Left cardiac atrium (tissue), 4 donors: Measurements from ENCODE around the gene NUMBL. TPM values are rescaled to one million over a fixed set of nuclear protein-coding genes. Genes with fewer than 3 reads are reported as not detected.

ENCODE experiments used
- ATAC-seq, 2 donors: fragments of 200-7000 bp; cut with Tn5 transposase; one replicate each; pipeline ENCODE4 v1.9.1; 2020; ENCODE audit warnings: mild to moderate bottlenecking in 2 of 2, moderate library complexity in 2 of 2
- DNase-seq: peaks from one replicate; pipeline ENCODE4 v3.0.0-alpha.2; 2020
- intact Hi-C, 2 donors: fragments of 100-400 bp; cut with DNase I; formaldehyde crosslinking; loops; one replicate each; pipeline versions ENCODE4 v1.14.1 to v1.15.1; 2022 to 2023
- total RNA-seq, 2 donors: library from RNA; stranded (reverse); fragmentation: NEBNext Ultra II Directional; extraction: Animal tissue kit (Norgen Biotek cat#: 25700); gene quantifications; one replicate each; pipeline ENCODE4 v1.2.1, GENCODE V29; 2021
- donor health status: DM: no; HTN: yes; CAD: no.
- donor health status: DM: no; HTN: yes; CAD: no; lungs with severe emphysema.
- donor health status: DM: yes; HTN: yes; CAD: no.
- donor health status: Dilated cardiomyopathy.

The NUMBL gene
- total RNA-seq, 2 donors from 2014 or later = 17.6 to 24.6 TPM

- ATAC-seq (peak; percentile 19 to 62), DNase-seq (peak; percentile 59)
- intact Hi-C loops = no loop called here
Observed at GRCh38 chr19:40623403-40624251, 66.8 kb downstream of the NUMBL start.

- ATAC-seq (no peak), DNase-seq (no peak)
- intact Hi-C loops = no loop called here
Observed at GRCh38 chr19:40622773-40623075, 67.7 kb downstream of the NUMBL start.

- ATAC-seq = no peak
- intact Hi-C loops = no loop called here
- DNase-seq = no peak
Observed at GRCh38 chr19:40621966-40622772, 68.3 kb downstream of the NUMBL start.

GRCh38 chr19:40621283-40621682, 69.2 kb downstream of the NUMBL start:
- no peak for DNase-seq
- no peak for ATAC-seq
- intact Hi-C loops = no loop called here

- DNase-seq = no peak
- intact Hi-C loops = no loop called here
- no peak for ATAC-seq
Observed at GRCh38 chr19:40620161-40620485, 70.3 kb downstream of the NUMBL start.

GRCh38 chr19:40619333-40620160, 70.9 kb downstream of the NUMBL start:
- intact Hi-C loops = no loop called here
- no peak for DNase-seq
- ATAC-seq = peak in 1 of 2 donors; percentile 63

- DNase-seq (no peak), ATAC-seq (no peak)
- intact Hi-C loops = no loop called here
Observed at GRCh38 chr19:40617961-40618360, 72.5 kb downstream of the NUMBL start.

- ATAC-seq = no peak
- no peak for DNase-seq
- intact Hi-C loops = no loop called here
Observed at GRCh38 chr19:40616941-40617340, 73.5 kb downstream of the NUMBL start.

GRCh38 chr19:40616178-40616577, 74.3 kb downstream of the NUMBL start:
- intact Hi-C loops = no loop called here
- ATAC-seq (no peak), DNase-seq (no peak)

Other genes with a start within 250 kb of the NUMBL start
- gene SERTAD3, start 246.3 kb downstream of the NUMBL start, total RNA-seq = 10 to 100 TPM; 29.1 to 41.2 TPM
- gene BLVRB, start 224.9 kb downstream of the NUMBL start, total RNA-seq = 100 to 1,000 TPM in 1 of 2 donors, 10 to 100 TPM in 1; 72.7 to 112 TPM
- 1 to 10 TPM; 3.4 to 4.8 TPM for gene SPTBN4, start 223.7 kb downstream of the NUMBL start, total RNA-seq
- 10 to 100 TPM; 23.5 to 24.4 TPM for gene SHKBP1, start 113.8 kb downstream of the NUMBL start, total RNA-seq
- gene LTBP4, start 89.3 kb downstream of the NUMBL start, total RNA-seq = 100 to 1,000 TPM; 272 to 361 TPM
- 10 to 100 TPM; 20.1 to 32.0 TPM for gene COQ8B, start 26.2 kb upstream of the NUMBL start, total RNA-seq
- gene ITPKC, start 26.5 kb upstream of the NUMBL start, total RNA-seq = 10 to 100 TPM; 12.4 to 17.6 TPM
- gene ACTMAP, start 59.8 kb upstream of the NUMBL start, total RNA-seq = 1 to 10 TPM; 4.2 to 6.2 TPM
- 10 to 100 TPM; 23.1 to 34.9 TPM for gene SNRPA, start 60.6 kb upstream of the NUMBL start, total RNA-seq
- 1 to 10 TPM in 1 of 2 donors, under 1 TPM in 1; 0.97 to 1.8 TPM for gene MIA, start 84.9 kb upstream of the NUMBL start, total RNA-seq
- 10 to 100 TPM; 15.9 to 17.5 TPM for gene RAB4B, start 87.6 kb upstream of the NUMBL start, total RNA-seq
- 10 to 100 TPM; 66.7 to 67.5 TPM for gene EGLN2, start 108.5 kb upstream of the NUMBL start, total RNA-seq
- not detected for gene CYP2A6, start 159.8 kb upstream of the NUMBL start, total RNA-seq
- gene CYP2A7, start 191.6 kb upstream of the NUMBL start, total RNA-seq = not detected